Measurements from ENCODE around the gene LAMA2. TPM values are rescaled to one million over a fixed set of nuclear protein-coding genes. Genes with fewer than 3 reads are reported as not detected.

LAMA2 gene
- total RNA-seq, 1 experiment from 2014 or later: 2.2 TPM

- Mint-ChIP-seq H3K27ac (ENCODE audit: low read depth, unreplicated experiment) (no peak overlapping the region), H3K27me3 (ENCODE audit: insufficient read depth, unreplicated experiment) (peaks cover 66% of the 10 kb centered on the region), H3K9me3 (ENCODE audit: unreplicated experiment) (no peaks in the 10 kb centered on the region), H3K4me3 (ENCODE audit: unreplicated experiment) (no peak overlapping the region), H3K4me1 (ENCODE audit: insufficient read depth, unreplicated experiment) (no peaks in the 10 kb centered on the region), H3K36me3 (ENCODE audit: insufficient read depth, unreplicated experiment) (no peaks in the 10 kb centered on the region)
- BruUV-seq (replicated peaks): no TSS peak
- intact Hi-C loops (cut with micrococcal nuclease): no loop called here
- peak; percentile 22 for DNase-seq (ENCODE audit: unreplicated experiment)
- ChIA-PET CTCF (no interaction called here), POLR2A (interaction anchor here (0.9 kb wide), 1 partner anchor 11 kb away, joined by 3 read pairs; no protein-coding TSS in a partner anchor)
- TF ChIP-seq CTCF (IDR thresholded peaks at IDR 0.05; ENCODE audit: unreplicated experiment): no peak
Measured at GRCh38 chr6:129110690-129111343, 227.9 kb downstream of the LAMA2 start.

- no peak for TF ChIP-seq CTCF (IDR thresholded peaks at IDR 0.05; ENCODE audit: unreplicated experiment)
- intact Hi-C loops (cut with micrococcal nuclease): no loop called here
- no peak overlapping the region for H3K27ac Mint-ChIP-seq (ENCODE audit: low read depth, unreplicated experiment)
- ChIA-PET CTCF (no interaction called here), POLR2A (interaction anchor here (0.9 kb wide), 1 partner anchor 11 kb away, joined by 3 read pairs; no protein-coding TSS in a partner anchor)
- no TSS peak for BruUV-seq (replicated peaks)
- H3K4me3 Mint-ChIP-seq (ENCODE audit: unreplicated experiment): no peak overlapping the region
- no peaks in the 10 kb centered on the region for H3K9me3 Mint-ChIP-seq (ENCODE audit: unreplicated experiment)
- peaks cover 71% of the 10 kb centered on the region for H3K27me3 Mint-ChIP-seq (ENCODE audit: insufficient read depth, unreplicated experiment)
- H3K36me3 Mint-ChIP-seq (ENCODE audit: insufficient read depth, unreplicated experiment): no peaks in the 10 kb centered on the region
- DNase-seq (ENCODE audit: unreplicated experiment): no peak
- no peaks in the 10 kb centered on the region for H3K4me1 Mint-ChIP-seq (ENCODE audit: insufficient read depth, unreplicated experiment)
Measured at GRCh38 chr6:129111346-129111745, 228.4 kb downstream of the LAMA2 start.

GRCh38 chr6:129111853-129112252 is 228.9 kb downstream of the LAMA2 start:
- DNase-seq (ENCODE audit: unreplicated experiment): no peak
- BruUV-seq (replicated peaks): no TSS peak
- no peaks in the 10 kb centered on the region for H3K4me1 Mint-ChIP-seq (ENCODE audit: insufficient read depth, unreplicated experiment)
- H3K27ac Mint-ChIP-seq (ENCODE audit: low read depth, unreplicated experiment): no peak overlapping the region
- POLR2A ChIA-PET: no interaction called here
- no peaks in the 10 kb centered on the region for H3K9me3 Mint-ChIP-seq (ENCODE audit: unreplicated experiment)
- peaks cover 69% of the 10 kb centered on the region for H3K27me3 Mint-ChIP-seq (ENCODE audit: insufficient read depth, unreplicated experiment)
- H3K36me3 Mint-ChIP-seq (ENCODE audit: insufficient read depth, unreplicated experiment): no peaks in the 10 kb centered on the region
- CTCF ChIA-PET: no interaction called here
- no peak overlapping the region for H3K4me3 Mint-ChIP-seq (ENCODE audit: unreplicated experiment)
- no peak for TF ChIP-seq CTCF (IDR thresholded peaks at IDR 0.05; ENCODE audit: unreplicated experiment)
- intact Hi-C loops (cut with micrococcal nuclease): no loop called here

- H3K27ac Mint-ChIP-seq (ENCODE audit: low read depth, unreplicated experiment): no peak overlapping the region
Measured at GRCh38 chr6:129112591-129112990, 229.7 kb downstream of the LAMA2 start.

More at GRCh38 chr6:129112591-129112990, 229.7 kb downstream of the LAMA2 start:
- TF ChIP-seq CTCF (IDR thresholded peaks at IDR 0.05; ENCODE audit: unreplicated experiment): no peak
- no peak overlapping the region for H3K4me3 Mint-ChIP-seq (ENCODE audit: unreplicated experiment)
- no peak for DNase-seq (ENCODE audit: unreplicated experiment)
- no peaks in the 10 kb centered on the region for H3K4me1 Mint-ChIP-seq (ENCODE audit: insufficient read depth, unreplicated experiment)
- CTCF ChIA-PET: interaction anchor here (0.6 kb wide), 1 partner anchor 18 kb away, joined by 3 read pairs; no protein-coding TSS in a partner anchor
- no TSS peak for BruUV-seq (replicated peaks)
- no peaks in the 10 kb centered on the region for H3K36me3 Mint-ChIP-seq (ENCODE audit: insufficient read depth, unreplicated experiment)
- peaks cover 68% of the 10 kb centered on the region for H3K27me3 Mint-ChIP-seq (ENCODE audit: insufficient read depth, unreplicated experiment)
- H3K9me3 Mint-ChIP-seq (ENCODE audit: unreplicated experiment): no peaks in the 10 kb centered on the region
- POLR2A ChIA-PET: no interaction called here
- intact Hi-C loops (cut with micrococcal nuclease): no loop called here
